ENCODE data around the gene POLR1E. TPM values are rescaled to one million over a fixed set of nuclear protein-coding genes. Genes with fewer than 3 reads are reported as not detected.
"Not testable (repeated sequence)": the region's sequence is repeated elsewhere in the genome, so short reads cannot be mapped to it uniquely, and the experiment has no call there.

The POLR1E gene
- total RNA-seq, 1 experiment from 2014 or later: 21.8 TPM

GRCh38 chr9:37471942-37472684 lies 13.6 kb upstream of the POLR1E start:
- H3K36me3 ChIP-seq (ENCODE audit: low read depth): no peaks in the 10 kb centered on the region
- TF ChIP-seq EZH2 (IDR thresholded peaks at IDR 0.05; ENCODE audit: low read depth) (no peak), CTCF (conservative IDR thresholded peaks at IDR 0.05) (no peak)
- H3K9me2 ChIP-seq (ENCODE audit: insufficient read depth): no peaks in the 10 kb centered on the region
- peak; percentile 52 to 90 for DNase-seq
- H3K9me3 ChIP-seq (ENCODE audit: insufficient read depth, low read depth): no peaks in the 10 kb centered on the region
- H3K4me3 ChIP-seq: peak overlapping the region; percentile 60
- H3K27me3 ChIP-seq (ENCODE audit: insufficient read depth, low read depth): no peaks in the 10 kb centered on the region
- no peaks in the 10 kb centered on the region for H4K20me1 ChIP-seq (ENCODE audit: insufficient read depth)
- H2AFZ ChIP-seq: peak overlapping the region; percentile 63; the same call in 1 of the 2 replicates
- intact Hi-C loops (cut with micrococcal nuclease; ENCODE audit: unreplicated experiment): no loop called here
- peak overlapping the region; percentile 96 for H3K27ac ChIP-seq
- H3K4me2 ChIP-seq: peak overlapping the region; percentile 81
- CTCF ChIA-PET: no interaction called here
- H3F3A ChIP-seq (ENCODE audit: insufficient read depth, low read depth): peaks cover 33% of the 10 kb centered on the region
- BruUV-seq (replicated peaks): TSS peak; percentile 95
- no peaks in the 10 kb centered on the region for H3K79me2 ChIP-seq (ENCODE audit: low read depth)
- peaks cover 11% of the 10 kb centered on the region; the same call in 1 of the 2 replicates for H3K4me1 ChIP-seq (replicated peaks; ENCODE audit: insufficient read depth)
- POLR2A ChIA-PET (ENCODE audit: unreplicated experiment): interaction anchor here (0.6 kb wide), 1 partner anchor 14 kb away, joined by 3 read pairs; the partner anchor contains the start of gene POLR1E

GRCh38 chr9:37473982-37474381 lies 11.8 kb upstream of the POLR1E start:
- CTCF ChIA-PET: interaction anchor here (1.0 kb wide), 1 partner anchor 63 kb away, joined by 3 read pairs; no protein-coding TSS in a partner anchor
- POLR2A ChIA-PET (ENCODE audit: unreplicated experiment); H3K27ac ChIP-seq; H4K20me1 ChIP-seq (ENCODE audit: insufficient read depth); intact Hi-C loops (cut with micrococcal nuclease; ENCODE audit: unreplicated experiment); H3K9me3 ChIP-seq (ENCODE audit: insufficient read depth, low read depth); H3K27me3 ChIP-seq (ENCODE audit: insufficient read depth, low read depth); H2AFZ ChIP-seq; DNase-seq; H3K4me2 ChIP-seq; H3K36me3 ChIP-seq (ENCODE audit: low read depth); BruUV-seq (replicated peaks); H3K4me3 ChIP-seq; H3K9me2 ChIP-seq (ENCODE audit: insufficient read depth); H3K79me2 ChIP-seq (ENCODE audit: low read depth); H3K4me1 ChIP-seq (replicated peaks; ENCODE audit: insufficient read depth): not testable (repeated sequence)
- H3F3A ChIP-seq (ENCODE audit: insufficient read depth, low read depth): peaks cover 26% of the 10 kb centered on the region; the same call in 1 of the 2 replicates

- no peak overlapping the region for H3K27ac ChIP-seq
- no peaks in the 10 kb centered on the region for H3K36me3 ChIP-seq (ENCODE audit: low read depth)
- no peaks in the 10 kb centered on the region for H3K27me3 ChIP-seq (ENCODE audit: insufficient read depth, low read depth)
- no peaks in the 10 kb centered on the region for H3K9me3 ChIP-seq (ENCODE audit: insufficient read depth, low read depth)
- H3F3A ChIP-seq (ENCODE audit: insufficient read depth, low read depth): peaks cover 26% of the 10 kb centered on the region; the same call in 1 of the 2 replicates
- BruUV-seq (replicated peaks): no TSS peak
- no peak overlapping the region for H3K4me3 ChIP-seq
- peaks cover 8% of the 10 kb centered on the region; the same call in 1 of the 2 replicates for H3K4me1 ChIP-seq (replicated peaks; ENCODE audit: insufficient read depth)
- no peak overlapping the region for H2AFZ ChIP-seq
- H3K9me2 ChIP-seq (ENCODE audit: insufficient read depth): no peaks in the 10 kb centered on the region
- no peak overlapping the region for H3K4me2 ChIP-seq
- no peaks in the 10 kb centered on the region for H4K20me1 ChIP-seq (ENCODE audit: insufficient read depth)
- intact Hi-C loops (cut with micrococcal nuclease; ENCODE audit: unreplicated experiment): no loop called here
- CTCF ChIA-PET: no interaction called here
- no peaks in the 10 kb centered on the region for H3K79me2 ChIP-seq (ENCODE audit: low read depth)
- no peak for DNase-seq
- POLR2A ChIA-PET (ENCODE audit: unreplicated experiment): no interaction called here
- TF ChIP-seq EZH2 (IDR thresholded peaks at IDR 0.05; ENCODE audit: low read depth): no peak
- TF ChIP-seq CTCF (conservative IDR thresholded peaks at IDR 0.05): no peak
These were observed 11.3 kb upstream of the POLR1E start for GRCh38 chr9:37474438-37474837.
